Spleen (tissue), 7 donors: ENCODE measurements around the gene BCAS4.

Source experiments
- CTCF ChIP-seq, 11 experiments: fragments of 200-600 bp in 7 of 11; fragments of 450-650 bp in 4 of 11; sonication (generic) in 4 of 11; IDR thresholded peaks in 8 of 11; conservative IDR thresholded peaks in 3 of 11; 1 replicate in 7 of 11; 2 replicates in 4 of 11; pipeline versions ENCODE4 v1.4.0 to v1.8.0; 2016 to 2021; ENCODE audit warnings: antibody characterized with exemption in 11 of 11, inconsistent platforms in 4 of 11, mild to moderate bottlenecking in 1 of 11
- POLR2A ChIP-seq, 3 donors: fragments of 450-650 bp; IDR thresholded peaks; one replicate each; pipeline ENCODE4 v1.5.1; 2017; ENCODE audit warnings: antibody characterized with exemption in 3 of 3, mild to moderate bottlenecking in 1 of 3
- POLR2AphosphoS5 ChIP-seq, 3 donors: sonication (generic); formaldehyde crosslinking; IDR thresholded peaks; one replicate each; pipeline ENCODE4 v1.5.1; 2017; ENCODE audit warnings: antibody characterized with exemption in 3 of 3
- donor health status: DM: no; HTN: no; CAD: no; lungs with moderate emphysema.
- donor health status: DM: no; HTN: no; CAD: no.
- donor health status: DM: no; HTN: no; CAD: no.

- TF ChIP-seq CTCF (IDR thresholded peaks at IDR 0.05 in 8 of 11, conservative IDR thresholded peaks at IDR 0.05 in 3 of 11) (no peak), POLR2A (IDR thresholded peaks at IDR 0.05) (no peak), POLR2AphosphoS5 (IDR thresholded peaks at IDR 0.05) (peak in 1 of 3 donors; percentile 17)
Observed at GRCh38 chr20:50810842-50811241, 16.0 kb downstream of the BCAS4 start.
